ACC112 (cell line): ENCODE results near the gene DNAJC6.
"Not testable (repeated sequence)": the region's sequence is repeated elsewhere in the genome, so short reads cannot be mapped to it uniquely, and the experiment has no call there.

Experiments
- H2AFZ ChIP-seq: fragments of 200-600 bp; sonication (generic); one replicate; pipeline ENCODE4 v1.6.0; 2017; ENCODE audit warnings: antibody characterized with exemption, low read length; ENCODE audit not compliant: unreplicated experiment
- H3K27ac ChIP-seq: fragments of 200-600 bp; sonication (generic); 2 replicates; pipeline ENCODE4 v1.5.1; 2014; ENCODE audit warnings: low read depth, mild to moderate bottlenecking, antibody characterized with exemption, low read length, moderate library complexity
- H3K27me3 ChIP-seq: fragments of 200-600 bp; sonication (generic); 2 replicates; pipeline ENCODE4 v1.6.1; 2014; ENCODE audit warnings: mild to moderate bottlenecking, antibody characterized with exemption, low read length, moderate library complexity, mixed read lengths; ENCODE audit not compliant: insufficient read depth
- H3K36me3 ChIP-seq: fragments of 200-600 bp; sonication (generic); 2 replicates; pipeline ENCODE4 v1.6.1; 2016; ENCODE audit warnings: mild to moderate bottlenecking, antibody characterized with exemption, low read length, moderate library complexity, mixed read lengths; ENCODE audit not compliant: insufficient read depth
- H3K4me1 ChIP-seq: fragments of 200-600 bp; sonication (generic); one replicate; pipeline ENCODE4 v1.6.1; 2016; ENCODE audit warnings: low read length, mixed read lengths; ENCODE audit not compliant: insufficient read depth, unreplicated experiment, control insufficient read depth
- H3K4me3 ChIP-seq: fragments of 200-600 bp; sonication (generic); 2 replicates; pipeline ENCODE4 v1.5.1; 2014; ENCODE audit warnings: mild to moderate bottlenecking, low read depth, low read length
- H3K79me2 ChIP-seq: fragments of 200-600 bp; sonication (generic); one replicate; pipeline ENCODE4 v1.6.0; 2016; ENCODE audit warnings: low read length; ENCODE audit not compliant: control insufficient read depth, unreplicated experiment, insufficient read depth

The DNAJC6 gene

DNA sequence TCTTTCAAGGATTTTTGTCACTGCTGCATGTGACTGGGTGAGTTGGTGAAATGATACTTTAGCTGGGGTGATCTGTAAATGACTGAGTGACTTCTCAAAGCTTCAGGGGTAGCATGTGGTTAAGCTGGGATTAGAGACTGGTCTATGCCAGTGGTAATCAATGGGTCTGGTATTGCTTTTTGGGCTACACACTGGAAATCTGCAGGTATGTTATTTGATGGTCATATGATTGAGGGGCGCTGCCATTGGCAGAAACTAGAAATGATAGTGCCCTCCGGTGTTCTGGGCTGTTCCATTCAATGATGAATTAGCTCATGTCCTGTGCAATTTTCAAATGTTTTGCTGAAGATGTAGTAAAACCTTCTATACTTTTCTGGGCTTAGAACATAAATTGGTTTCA lies 39.7 kb upstream of the DNAJC6 start:
- no peak overlapping the region for H3K27ac ChIP-seq
- H3K36me3 ChIP-seq = no peaks in the 10 kb centered on the region
- H3K79me2 ChIP-seq = no peaks in the 10 kb centered on the region
- no peak overlapping the region for H3K4me3 ChIP-seq
- H2AFZ ChIP-seq = no peak overlapping the region
- H3K27me3 ChIP-seq = no peaks in the 10 kb centered on the region
- peaks cover 7% of the 10 kb centered on the region for H3K4me1 ChIP-seq

DNA sequence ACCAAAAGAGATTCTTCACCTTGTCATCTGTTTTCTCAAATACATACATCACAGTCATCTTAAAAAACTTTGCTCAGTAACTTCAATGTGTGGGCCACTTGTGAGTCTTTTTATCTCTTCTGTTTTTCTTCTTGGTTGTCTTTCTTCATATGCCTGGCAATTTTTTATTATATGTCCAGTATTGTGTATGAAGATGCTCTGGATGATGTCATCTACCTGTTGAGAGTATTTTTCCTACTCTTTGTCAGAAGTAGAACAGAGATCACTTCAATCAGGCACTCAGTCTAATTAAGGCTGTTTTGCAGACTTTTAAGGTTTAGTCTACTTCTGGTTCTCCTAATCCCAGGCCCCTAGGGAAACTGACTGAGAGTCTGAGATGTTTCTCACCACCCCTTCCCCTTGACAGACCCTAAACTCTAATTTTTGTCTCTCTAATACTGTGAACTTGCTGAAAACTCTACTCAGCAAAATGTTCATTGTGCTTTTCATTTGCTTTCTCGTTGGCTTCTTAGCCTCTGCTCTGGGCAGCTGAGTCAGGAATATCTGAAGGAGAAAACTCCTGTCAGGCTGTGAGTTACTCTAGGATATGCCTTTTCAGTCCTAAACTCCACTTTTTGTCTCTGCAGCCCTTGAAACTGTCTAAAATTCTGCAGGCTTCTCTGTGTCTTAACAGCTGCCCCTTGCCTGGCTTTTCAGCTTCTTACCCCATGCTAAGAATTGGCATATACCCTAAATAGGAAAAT lies 33.0 kb upstream of the DNAJC6 start:
- no peaks in the 10 kb centered on the region for H3K36me3 ChIP-seq
- H3K27me3 ChIP-seq = no peaks in the 10 kb centered on the region
- H3K27ac ChIP-seq = no peak overlapping the region
- no peaks in the 10 kb centered on the region for H3K79me2 ChIP-seq
- H3K4me1 ChIP-seq = no peaks in the 10 kb centered on the region
- no peak overlapping the region for H3K4me3 ChIP-seq
- H2AFZ ChIP-seq = no peak overlapping the region

DNA sequence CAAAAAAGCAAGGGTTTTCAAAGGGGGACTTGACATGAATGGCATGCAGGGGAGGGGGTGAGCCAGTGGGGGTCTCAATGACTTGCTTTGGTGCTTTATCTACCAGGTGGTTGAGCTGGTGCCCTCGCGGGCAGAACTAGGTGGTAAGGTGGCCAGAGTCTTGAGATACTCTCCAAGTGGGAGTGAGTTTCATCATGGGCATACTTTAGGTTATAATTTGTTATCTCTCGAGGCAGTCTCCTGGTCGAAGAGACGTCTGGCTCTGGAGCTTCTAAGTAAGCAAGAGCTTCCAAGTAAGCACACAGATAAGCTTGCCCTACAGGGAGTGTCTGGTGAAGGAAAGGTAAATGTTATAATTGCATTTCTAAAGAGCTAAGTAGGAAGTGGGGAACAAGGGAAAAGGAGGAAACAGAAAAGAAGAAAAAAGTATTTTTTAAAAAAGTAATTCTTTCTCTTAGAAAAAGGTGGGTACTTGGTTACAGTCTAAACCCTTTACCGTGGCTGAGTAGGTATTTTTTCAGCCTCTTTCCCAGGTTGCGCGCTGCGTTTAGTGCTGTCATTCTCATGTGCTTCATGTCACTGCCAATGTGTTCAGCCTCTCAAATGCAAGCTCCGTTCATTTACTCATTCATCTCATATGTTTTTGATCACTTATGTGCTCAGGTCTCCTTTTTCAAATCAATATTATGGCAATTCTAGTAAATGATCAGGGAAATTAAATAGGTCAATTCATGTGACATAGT lies 31.6 kb upstream of the DNAJC6 start:
- H3K36me3 ChIP-seq = no peaks in the 10 kb centered on the region
- no peak overlapping the region for H3K27ac ChIP-seq
- no peak overlapping the region for H2AFZ ChIP-seq
- no peak overlapping the region for H3K4me3 ChIP-seq
- H3K79me2 ChIP-seq = no peaks in the 10 kb centered on the region
- H3K27me3 ChIP-seq = no peaks in the 10 kb centered on the region
- H3K4me1 ChIP-seq = peaks cover 6% of the 10 kb centered on the region

DNA sequence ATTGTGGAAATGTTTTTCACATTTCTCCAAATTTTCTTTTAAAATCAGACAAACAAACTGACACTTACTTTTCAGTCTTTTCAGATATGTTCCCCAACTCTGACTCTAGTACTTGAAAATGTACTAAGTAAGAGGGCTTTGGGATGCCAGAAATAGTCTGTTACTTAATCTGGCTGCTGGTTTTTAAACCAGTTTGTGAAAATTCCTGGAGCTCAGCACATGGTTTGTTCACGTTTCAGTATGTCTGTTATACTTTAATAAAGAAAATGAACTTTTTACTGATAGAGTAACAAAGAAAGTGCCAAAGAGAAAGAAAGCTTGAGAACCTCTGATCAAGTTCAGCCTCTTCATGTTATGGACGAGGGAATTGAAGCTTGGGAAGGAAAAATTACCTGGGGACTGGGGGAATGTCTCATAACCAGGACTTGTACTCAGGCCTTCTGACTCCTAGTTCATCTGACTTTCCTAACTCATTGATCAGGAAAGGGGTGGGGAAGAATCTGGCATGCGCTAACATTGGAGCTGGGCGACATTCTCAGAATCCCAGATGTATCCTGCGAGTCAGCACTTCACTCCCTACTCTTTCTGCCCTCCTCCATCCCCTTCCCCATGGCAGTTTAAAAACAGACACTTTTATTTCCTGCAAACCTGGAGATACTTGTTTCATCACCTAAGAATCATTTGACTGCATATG lies 30.8 kb upstream of the DNAJC6 start:
- no peak overlapping the region for H2AFZ ChIP-seq

DNA sequence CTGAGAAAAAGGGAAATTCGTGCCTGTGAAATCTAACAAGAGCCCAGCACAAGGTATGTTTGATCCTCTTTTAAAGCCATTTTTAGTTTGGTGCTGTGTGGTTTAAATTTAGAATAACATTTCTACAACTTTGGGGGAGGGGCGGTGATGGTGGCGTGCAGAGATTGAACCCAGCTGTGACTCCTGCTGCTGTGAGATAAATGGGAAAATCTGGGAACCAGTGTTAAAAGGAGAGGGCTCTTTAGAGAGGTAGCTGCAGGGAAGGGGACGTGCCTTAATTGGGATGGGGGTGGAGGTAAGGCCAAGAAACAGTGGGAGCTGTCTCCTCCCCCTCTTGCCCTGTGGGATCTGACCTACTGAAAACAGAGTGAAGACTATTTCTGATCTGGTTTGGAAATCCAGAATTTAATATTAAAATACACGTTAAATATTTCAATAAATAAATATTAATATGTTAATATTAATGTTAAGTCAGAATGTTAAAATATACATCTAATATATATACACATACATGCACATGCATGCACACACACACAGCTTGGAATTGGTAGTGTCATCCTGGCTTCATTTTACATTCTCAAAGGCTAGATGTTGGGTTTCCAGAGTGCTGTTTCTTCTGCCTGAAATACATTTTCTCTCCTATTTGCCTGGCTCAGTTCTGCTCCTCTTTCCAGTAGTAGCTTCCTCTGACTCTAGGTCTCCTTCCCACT lies 30.1 kb upstream of the DNAJC6 start:
- Histone ChIP-seq H3K27me3 (no peaks in the 10 kb centered on the region), H3K79me2 (no peaks in the 10 kb centered on the region), H3K27ac (no peak overlapping the region), H3K4me1 (peaks cover 15% of the 10 kb centered on the region), H2AFZ (no peak overlapping the region), H3K4me3 (no peak overlapping the region), H3K36me3 (no peaks in the 10 kb centered on the region)

More for the DNA sequence above, 30.8 kb upstream of the DNAJC6 start:
- no peak overlapping the region for H3K4me3 ChIP-seq
- H3K4me1 ChIP-seq = peaks cover 13% of the 10 kb centered on the region
- no peaks in the 10 kb centered on the region for H3K79me2 ChIP-seq
- no peaks in the 10 kb centered on the region for H3K27me3 ChIP-seq
- H3K36me3 ChIP-seq = no peaks in the 10 kb centered on the region
- H3K27ac ChIP-seq = no peak overlapping the region

DNA sequence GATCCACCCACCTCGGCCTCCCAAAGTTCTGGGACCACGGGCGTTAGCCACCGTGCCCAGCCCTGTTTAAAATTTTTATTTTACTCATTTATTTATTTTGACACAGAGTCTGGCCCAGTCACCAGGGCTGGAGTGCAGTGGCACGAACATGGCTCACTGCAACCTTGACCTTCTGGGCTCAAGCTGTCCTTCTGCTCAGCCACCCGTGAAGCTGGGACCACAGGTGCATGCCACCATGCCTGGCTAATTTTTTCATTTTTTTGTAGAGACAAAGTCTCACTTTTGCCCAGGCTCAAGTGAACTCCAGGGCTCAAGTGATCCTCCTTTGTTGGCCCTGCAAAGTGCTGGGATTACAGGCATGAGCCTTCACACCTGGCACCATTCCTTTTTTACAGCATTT lies 27.5 kb upstream of the DNAJC6 start:
- Histone ChIP-seq H3K79me2 (no peaks in the 10 kb centered on the region), H3K36me3 (no peaks in the 10 kb centered on the region), H3K4me3 (no peak overlapping the region)

DNA sequence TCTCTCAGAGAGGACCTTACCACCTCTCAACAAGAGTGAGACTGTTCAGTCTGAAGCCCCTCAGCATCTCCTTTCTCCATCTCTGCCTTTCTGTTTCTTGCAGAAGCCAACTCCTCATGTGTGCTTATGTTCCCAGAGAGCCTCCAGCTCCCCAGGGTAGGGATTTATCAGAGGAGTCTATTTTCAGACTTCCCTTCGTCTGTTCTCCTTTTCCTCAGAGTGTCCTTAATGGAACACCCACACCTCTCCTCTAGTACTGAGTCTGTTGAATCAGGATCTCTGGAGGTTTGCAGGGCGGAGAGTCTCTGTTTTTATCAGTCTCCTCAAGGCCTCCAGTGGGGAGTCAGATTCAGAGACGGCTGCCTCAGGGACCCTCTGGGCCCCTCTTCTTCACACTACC lies 25.1 kb upstream of the DNAJC6 start:
- no peak overlapping the region for H2AFZ ChIP-seq
- no peaks in the 10 kb centered on the region for H3K79me2 ChIP-seq
- no peak overlapping the region for H3K27ac ChIP-seq
- H3K36me3 ChIP-seq = no peaks in the 10 kb centered on the region
- no peaks in the 10 kb centered on the region for H3K27me3 ChIP-seq
- H3K4me1 ChIP-seq = peaks cover 15% of the 10 kb centered on the region
- no peak overlapping the region for H3K4me3 ChIP-seq

More for the DNA sequence above, 27.5 kb upstream of the DNAJC6 start:
- no peak overlapping the region for H3K27ac ChIP-seq
- peaks cover 15% of the 10 kb centered on the region for H3K4me1 ChIP-seq
- no peaks in the 10 kb centered on the region for H3K27me3 ChIP-seq
- no peak overlapping the region for H2AFZ ChIP-seq

DNA sequence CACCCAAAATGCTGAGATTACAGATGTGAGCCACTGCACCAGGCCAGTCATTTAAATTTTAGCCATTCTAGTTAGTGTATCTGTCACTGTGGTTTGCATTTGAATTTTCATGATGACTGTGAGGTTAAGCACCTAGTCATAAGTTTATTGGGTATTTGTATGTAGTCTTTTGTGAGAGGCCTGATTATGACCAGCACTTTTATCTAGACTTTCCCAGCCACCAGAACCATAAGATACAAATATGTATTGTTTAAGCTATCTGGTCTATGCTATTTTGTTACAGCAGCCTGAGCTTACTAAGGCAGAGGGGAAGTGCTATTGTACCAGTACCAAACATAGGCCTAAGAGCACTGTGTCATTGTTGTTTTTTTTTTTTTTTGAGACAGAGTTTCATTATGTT lies 19.9 kb upstream of the DNAJC6 start:
- no peak overlapping the region for H3K27ac ChIP-seq
- no peak overlapping the region for H3K4me3 ChIP-seq
- H3K27me3 ChIP-seq = no peaks in the 10 kb centered on the region
- no peaks in the 10 kb centered on the region for H3K36me3 ChIP-seq
- H2AFZ ChIP-seq = no peak overlapping the region
- H3K4me1 ChIP-seq = no peaks in the 10 kb centered on the region
- no peaks in the 10 kb centered on the region for H3K79me2 ChIP-seq

DNA sequence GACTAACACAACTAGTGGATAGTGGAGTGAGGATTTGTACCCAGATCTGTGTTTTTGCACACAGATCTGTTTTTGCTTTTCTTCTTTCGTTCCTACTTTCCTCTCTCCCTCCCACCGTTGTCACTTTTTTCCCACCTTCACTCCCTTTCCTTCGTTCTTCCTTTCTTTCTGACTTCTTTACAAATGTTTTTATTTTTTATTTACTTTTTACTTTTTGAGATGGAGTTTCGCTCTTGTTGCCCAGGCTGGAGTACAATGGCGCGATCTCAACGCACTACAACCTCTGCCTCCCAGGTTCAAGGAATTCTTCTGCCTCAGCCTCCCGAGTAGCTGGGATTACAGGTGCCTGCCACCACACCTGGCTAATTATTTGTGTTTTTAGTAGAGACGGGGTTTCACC lies 17.5 kb upstream of the DNAJC6 start:
- H3K27me3 ChIP-seq, H3K79me2 ChIP-seq, H3K4me3 ChIP-seq, H2AFZ ChIP-seq, H3K36me3 ChIP-seq, H3K4me1 ChIP-seq, H3K27ac ChIP-seq: not testable (repeated sequence)

DNA sequence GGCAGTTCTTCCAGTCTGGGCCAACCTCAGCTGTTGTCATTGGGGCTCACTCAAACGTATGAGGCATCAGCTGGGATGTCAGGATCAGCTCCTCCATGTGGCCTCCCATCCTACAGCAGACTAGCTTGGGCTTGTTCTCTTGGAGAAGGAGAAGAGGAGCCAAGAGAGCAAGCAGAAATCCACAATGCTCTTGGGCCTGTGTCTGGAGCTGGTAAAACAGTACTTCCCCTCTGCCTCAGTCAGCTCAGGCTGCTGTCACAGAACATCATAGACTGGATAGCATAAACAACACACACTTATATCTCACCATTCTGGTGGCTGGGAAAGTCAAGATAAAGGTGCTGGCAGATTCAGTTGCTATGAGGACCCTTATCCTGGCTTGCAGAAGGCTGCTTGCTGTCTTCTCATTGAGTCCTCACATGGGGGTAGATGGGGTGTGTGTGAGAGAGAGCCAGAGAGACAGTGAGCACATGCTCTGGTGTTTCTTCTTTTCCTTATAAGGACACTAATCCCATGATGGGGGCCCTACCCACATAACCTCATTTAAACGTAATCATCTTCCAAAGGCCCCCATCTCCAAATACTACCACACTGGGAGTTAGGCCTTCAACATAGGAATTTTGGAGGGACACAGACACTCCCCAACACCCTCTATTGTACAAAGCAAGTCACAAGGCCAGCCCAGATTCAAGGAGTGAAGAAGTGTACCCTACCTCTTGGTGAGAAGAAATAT lies 16.3 kb upstream of the DNAJC6 start:
- Histone ChIP-seq H3K4me3 (no peak overlapping the region), H3K4me1 (no peaks in the 10 kb centered on the region), H3K79me2 (no peaks in the 10 kb centered on the region), H3K27me3 (no peaks in the 10 kb centered on the region), H3K36me3 (no peaks in the 10 kb centered on the region), H3K27ac (no peak overlapping the region), H2AFZ (no peak overlapping the region)
